ENCODE results near the gene FLT1. TPM values are rescaled to one million over a fixed set of nuclear protein-coding genes. Genes with fewer than 3 reads are reported as not detected.

FLT1 gene
- total and polyA plus RNA-seq, 2 of the 13 experiments (the other 11 are each of a cell fraction or from before 2014, with no cell fraction given) = 0.02 TPM; not detected in 1

GRCh38 chr13:28510542-28510941 is 15.6 kb upstream of the FLT1 start (continued):
- no peak for TF ChIP-seq ZNF710 (CRISPR knock-in tag; IDR thresholded peaks at IDR 0.05; ENCODE audit: borderline replicate concordance)
- TF ChIP-seq PAF1 (CRISPR knock-in tag; IDR thresholded peaks at IDR 0.05) = no peak
- TF ChIP-seq, protein P1, sequence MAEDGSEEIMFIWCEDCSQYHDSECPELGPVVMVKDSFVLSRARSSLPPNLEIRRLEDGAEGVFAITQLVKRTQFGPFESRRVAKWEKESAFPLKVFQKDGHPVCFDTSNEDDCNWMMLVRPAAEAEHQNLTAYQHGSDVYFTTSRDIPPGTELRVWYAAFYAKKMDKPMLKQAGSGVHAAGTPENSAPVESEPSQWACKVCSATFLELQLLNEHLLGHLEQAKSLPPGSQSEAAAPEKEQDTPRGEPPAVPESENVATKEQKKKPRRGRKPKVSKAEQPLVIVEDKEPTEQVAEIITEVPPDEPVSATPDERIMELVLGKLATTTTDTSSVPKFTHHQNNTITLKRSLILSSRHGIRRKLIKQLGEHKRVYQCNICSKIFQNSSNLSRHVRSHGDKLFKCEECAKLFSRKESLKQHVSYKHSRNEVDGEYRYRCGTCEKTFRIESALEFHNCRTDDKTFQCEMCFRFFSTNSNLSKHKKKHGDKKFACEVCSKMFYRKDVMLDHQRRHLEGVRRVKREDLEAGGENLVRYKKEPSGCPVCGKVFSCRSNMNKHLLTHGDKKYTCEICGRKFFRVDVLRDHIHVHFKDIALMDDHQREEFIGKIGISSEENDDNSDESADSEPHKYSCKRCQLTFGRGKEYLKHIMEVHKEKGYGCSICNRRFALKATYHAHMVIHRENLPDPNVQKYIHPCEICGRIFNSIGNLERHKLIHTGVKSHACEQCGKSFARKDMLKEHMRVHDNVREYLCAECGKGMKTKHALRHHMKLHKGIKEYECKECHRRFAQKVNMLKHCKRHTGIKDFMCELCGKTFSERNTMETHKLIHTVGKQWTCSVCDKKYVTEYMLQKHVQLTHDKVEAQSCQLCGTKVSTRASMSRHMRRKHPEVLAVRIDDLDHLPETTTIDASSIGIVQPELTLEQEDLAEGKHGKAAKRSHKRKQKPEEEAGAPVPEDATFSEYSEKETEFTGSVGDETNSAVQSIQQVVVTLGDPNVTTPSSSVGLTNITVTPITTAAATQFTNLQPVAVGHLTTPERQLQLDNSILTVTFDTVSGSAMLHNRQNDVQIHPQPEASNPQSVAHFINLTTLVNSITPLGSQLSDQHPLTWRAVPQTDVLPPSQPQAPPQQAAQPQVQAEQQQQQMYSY (CRISPR knock-in tag; IDR thresholded peaks at IDR 0.05) = no peak

- intact Hi-C loops (cut with micrococcal nuclease; ENCODE audit: unreplicated experiment) = no loop called here
- POLR2A ChIA-PET = no interaction called here
- CTCF ChIA-PET (ENCODE audit: low intra/inter-chr PET ratio, low total read pairs) = no interaction called here
- TF ChIP-seq SIX4 (CRISPR knock-in tag; IDR thresholded peaks at IDR 0.05) (no peak), ZSCAN5A (CRISPR knock-in tag; IDR thresholded peaks at IDR 0.05; ENCODE audit: borderline replicate concordance) (no peak), SMAD9 (CRISPR knock-in tag; IDR thresholded peaks at IDR 0.05) (no peak), ZNF678 (CRISPR knock-in tag; IDR thresholded peaks at IDR 0.05) (no peak), ZNF138 (CRISPR knock-in tag; IDR thresholded peaks at IDR 0.05; ENCODE audit: low read depth) (no peak), NCOA1 (CRISPR knock-in tag; IDR thresholded peaks at IDR 0.05) (no peak), ARNTL (CRISPR knock-in tag; IDR thresholded peaks at IDR 0.05) (no peak), ZSCAN12 (CRISPR knock-in tag; IDR thresholded peaks at IDR 0.05) (no peak), REPIN1 (CRISPR knock-in tag; IDR thresholded peaks at IDR 0.05; ENCODE audit: borderline replicate concordance, low read depth) (no peak), KAT2B (IDR thresholded peaks at IDR 0.05; ENCODE audit: borderline replicate concordance, low read depth, low read length) (no peak), STAT6 (CRISPR knock-in tag; IDR thresholded peaks at IDR 0.05; ENCODE audit: borderline replicate concordance) (no peak), MYNN (CRISPR knock-in tag; IDR thresholded peaks at IDR 0.05; ENCODE audit: low read depth) (no peak)
Observed at GRCh38 chr13:28510066-28510465, 15.1 kb upstream of the FLT1 start.

More at GRCh38 chr13:28510066-28510465, 15.1 kb upstream of the FLT1 start:
- FAIRE-seq = no peak
- no peaks in the 10 kb centered on the region for H3K4me1 ChIP-seq (ENCODE audit: insufficient read depth, low read length)
- no peaks in the 10 kb centered on the region for H3K79me2 ChIP-seq (ENCODE audit: insufficient read depth, low read length)
- no peak overlapping the region for H3K4me3 ChIP-seq (replicated peaks in 1 of 3; ENCODE audit: insufficient read depth in 1 of 3, low read depth in 2 of 3, low read length in 3 of 3)
- H3K4me2 ChIP-seq (ENCODE audit: low read depth, low read length) = no peak overlapping the region
- H3K36me3 ChIP-seq (replicated peaks in 1 of 2; ENCODE audit: control insufficient read depth in 1 of 2, insufficient read depth in 2 of 2, low read length in 2 of 2) = no peaks in the 10 kb centered on the region
- no peaks in the 10 kb centered on the region for H3K9me3 ChIP-seq (ENCODE audit: low read length)
- H4K20me1 ChIP-seq (ENCODE audit: insufficient read depth, low read length) = no peaks in the 10 kb centered on the region
- no peak overlapping the region for H3K27ac ChIP-seq (ENCODE audit: extremely low read length, insufficient read depth, low read length)
- no peak overlapping the region for H3K9ac ChIP-seq (ENCODE audit: insufficient read depth, low read depth, low read length)
- H2AFZ ChIP-seq (ENCODE audit: low read length) = no peak overlapping the region
- DNase-seq (ENCODE audit: low spot score) = no peak
- BruUV-seq (replicated peaks) = no TSS peak
- no peak for ATAC-seq
- in situ Hi-C loops (cut with HindIII; ENCODE audit: extremely low pct_ligation_motif_present, low pct_unique_long_range_greater_than_20kb) = no loop called here
- H3K27me3 ChIP-seq (ENCODE audit: control insufficient read depth in 1 of 2, insufficient read depth in 2 of 2, low read length in 2 of 2) = no peaks in the 10 kb centered on the region; a peak in 1 of 5 replicates
